GM20431 (cell line): ENCODE data around the gene BET1L.
"Not testable (repeated sequence)": the region's sequence is repeated elsewhere in the genome, so short reads cannot be mapped to it uniquely, and the experiment has no call there.

Experiments
- in situ Hi-C: fragments of 300-500 bp; cut with MseI, MboI; formaldehyde crosslinking; loops from one replicate; pipeline ENCODE4 v1.15.0; 2020; ENCODE audit warnings: low sequenced_read_pairs; ENCODE audit not compliant: unreplicated experiment

The BET1L gene

GRCh38 chr11:207208-207862 lies at the start of gene BET1L, which contains the start of gene RIC8A:
BET1L (minus strand) TSS chr11:207399; CDS start chr11:207321, 78 bp downstream.
RIC8A (plus strand) TSS chr11:207708; CDS start chr11:208855, 1,147 bp downstream.
- in situ Hi-C loops, result no loop called here

- in situ Hi-C loops, result no loop called here
These were observed 48.6 kb upstream of the BET1L start for GRCh38 chr11:255816-256215.

GRCh38 chr11:255176-255575 lies 48.0 kb upstream of the BET1L start:
- in situ Hi-C loops, result no loop called here

GRCh38 chr11:253886-254270 lies 46.7 kb upstream of the BET1L start:
- in situ Hi-C loops, result no loop called here

- in situ Hi-C loops, result no loop called here
These were observed 46.1 kb upstream of the BET1L start for GRCh38 chr11:253160-253885.

GRCh38 chr11:252666-253065 lies 45.5 kb upstream of the BET1L start:
- in situ Hi-C loops, result no loop called here

- in situ Hi-C loops, result no loop called here
These were observed 44.4 kb upstream of the BET1L start for GRCh38 chr11:251550-251949.

GRCh38 chr11:250740-251299 lies 43.6 kb upstream of the BET1L start:
- in situ Hi-C loops, result no loop called here

GRCh38 chr11:250274-250673 lies 43.1 kb upstream of the BET1L start:
- in situ Hi-C loops, result no loop called here

GRCh38 chr11:249062-249461 lies 41.9 kb upstream of the BET1L start:
- in situ Hi-C loops, result no loop called here

GRCh38 chr11:244376-244775 lies 37.2 kb upstream of the BET1L start:
- in situ Hi-C loops, result no loop called here

GRCh38 chr11:241634-242033 lies 34.4 kb upstream of the BET1L start:
- in situ Hi-C loops, result no loop called here

- in situ Hi-C loops, result no loop called here
These were observed 33.1 kb upstream of the BET1L start for GRCh38 chr11:240315-240714.

GRCh38 chr11:238346-238745 lies 31.1 kb upstream of the BET1L start:
- in situ Hi-C loops, result not testable (repeated sequence)

- in situ Hi-C loops, result no loop called here
These were observed 29.9 kb upstream of the BET1L start, which contains the start of gene PSMD13 for GRCh38 chr11:236774-237767. PSMD13 (plus strand) TSS chr11:236976; CDS start chr11:237050, 74 bp downstream.

- in situ Hi-C loops, result no loop called here
These were observed 29.0 kb upstream of the BET1L start, which contains the start of gene SIRT3 for GRCh38 chr11:235997-236773. SIRT3 (minus strand) TSS chr11:236342; CDS start chr11:236328, 14 bp downstream.

GRCh38 chr11:235609-235996 lies 28.4 kb upstream of the BET1L start:
- in situ Hi-C loops, result no loop called here

GRCh38 chr11:235180-235579 lies 28.0 kb upstream of the BET1L start:
- in situ Hi-C loops, result no loop called here
